Stimulated activated CD4-positive, alpha-beta T cell treated with anti-CD3 and anti-CD28 coated beads, Interleukin-15, amount 100 ng/mL, for 48 hours (primary cell): ENCODE data around the gene BAIAP3.
A peak's percentile ranks its signal among the peaks of the same experiment; 100 is the strongest.
"Not testable (repeated sequence)": the region's sequence is repeated elsewhere in the genome, so short reads cannot be mapped to it uniquely, and the experiment has no call there.

Experiments
- DNase-seq, 2 donors: peaks; one replicate each; pipeline ENCODE4 v3.0.0-alpha.2; 2020; ENCODE audit warnings: low read depth in 2 of 2

The BAIAP3 gene, protein sequence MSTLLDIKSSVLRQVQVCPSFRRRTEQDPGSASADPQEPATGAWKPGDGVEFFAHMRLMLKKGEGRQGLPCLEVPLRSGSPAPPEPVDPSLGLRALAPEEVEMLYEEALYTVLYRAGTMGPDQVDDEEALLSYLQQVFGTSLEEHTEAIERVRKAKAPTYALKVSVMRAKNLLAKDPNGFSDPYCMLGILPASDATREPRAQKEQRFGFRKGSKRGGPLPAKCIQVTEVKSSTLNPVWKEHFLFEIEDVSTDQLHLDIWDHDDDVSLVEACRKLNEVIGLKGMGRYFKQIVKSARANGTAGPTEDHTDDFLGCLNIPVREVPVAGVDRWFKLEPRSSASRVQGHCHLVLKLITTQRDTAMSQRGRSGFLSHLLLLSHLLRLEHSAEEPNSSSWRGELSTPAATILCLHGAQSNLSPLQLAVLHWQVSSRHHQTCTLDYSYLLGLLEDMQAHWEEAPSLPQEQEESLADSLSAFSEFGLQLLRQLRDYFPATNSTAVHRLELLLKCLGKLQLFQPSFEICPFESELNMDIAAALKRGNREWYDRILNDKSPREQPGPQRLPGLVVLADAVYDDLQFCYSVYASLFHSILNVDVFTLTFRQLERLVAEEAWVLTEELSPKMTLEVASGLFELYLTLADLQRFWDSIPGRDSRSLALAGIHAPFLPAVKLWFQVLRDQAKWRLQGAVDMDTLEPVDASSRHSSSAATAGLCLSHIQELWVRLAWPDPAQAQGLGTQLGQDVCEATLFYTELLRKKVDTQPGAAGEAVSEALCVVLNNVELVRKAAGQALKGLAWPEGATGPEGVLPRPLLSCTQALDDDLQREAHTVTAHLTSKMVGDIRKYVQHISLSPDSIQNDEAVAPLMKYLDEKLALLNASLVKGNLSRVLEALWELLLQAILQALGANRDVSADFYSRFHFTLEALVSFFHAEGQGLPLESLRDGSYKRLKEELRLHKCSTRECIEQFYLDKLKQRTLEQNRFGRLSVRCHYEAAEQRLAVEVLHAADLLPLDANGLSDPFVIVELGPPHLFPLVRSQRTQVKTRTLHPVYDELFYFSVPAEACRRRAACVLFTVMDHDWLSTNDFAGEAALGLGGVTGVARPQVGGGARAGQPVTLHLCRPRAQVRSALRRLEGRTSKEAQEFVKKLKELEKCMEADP

DNA sequence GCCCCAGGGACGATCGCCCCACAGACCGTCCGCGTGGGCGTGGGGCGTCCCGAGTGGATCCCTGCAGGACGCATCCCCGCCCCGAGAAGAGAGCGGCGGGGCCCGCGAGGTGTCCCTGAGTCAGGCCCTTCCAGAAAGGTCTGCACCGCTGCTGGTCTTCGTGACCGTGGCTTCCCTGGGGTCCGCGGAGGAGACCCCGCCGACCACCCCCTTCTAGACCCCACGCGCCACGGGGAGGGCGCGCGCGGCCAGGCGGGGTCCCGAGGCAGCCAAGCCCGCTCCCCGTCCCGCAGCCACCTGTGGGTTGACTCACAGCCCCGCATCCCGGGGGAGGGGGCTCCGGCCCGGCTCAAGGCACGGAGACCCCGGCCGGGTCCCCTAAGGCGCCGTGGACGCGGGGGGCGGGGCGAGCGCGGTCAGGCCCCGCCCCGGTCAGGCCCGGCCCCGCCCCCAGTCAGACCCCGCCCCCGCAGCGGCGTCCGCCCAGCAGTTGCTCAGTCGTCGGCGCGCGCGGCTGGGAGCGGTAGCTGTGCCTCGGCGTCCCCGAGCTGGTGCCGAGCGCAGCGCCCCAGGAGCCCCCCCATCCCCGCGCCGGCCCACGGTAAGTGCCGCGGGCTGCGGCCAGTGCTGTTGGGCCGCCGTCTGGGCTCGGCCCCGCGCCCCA, at the start of gene BAIAP3:
BAIAP3 (plus strand) TSS at position 497 of the 664 bp plus-strand sequence. CDS start 4,905 bp downstream, outside the sequence.
- peak in 1 of 2 donors; percentile 45 for DNase-seq

DNA sequence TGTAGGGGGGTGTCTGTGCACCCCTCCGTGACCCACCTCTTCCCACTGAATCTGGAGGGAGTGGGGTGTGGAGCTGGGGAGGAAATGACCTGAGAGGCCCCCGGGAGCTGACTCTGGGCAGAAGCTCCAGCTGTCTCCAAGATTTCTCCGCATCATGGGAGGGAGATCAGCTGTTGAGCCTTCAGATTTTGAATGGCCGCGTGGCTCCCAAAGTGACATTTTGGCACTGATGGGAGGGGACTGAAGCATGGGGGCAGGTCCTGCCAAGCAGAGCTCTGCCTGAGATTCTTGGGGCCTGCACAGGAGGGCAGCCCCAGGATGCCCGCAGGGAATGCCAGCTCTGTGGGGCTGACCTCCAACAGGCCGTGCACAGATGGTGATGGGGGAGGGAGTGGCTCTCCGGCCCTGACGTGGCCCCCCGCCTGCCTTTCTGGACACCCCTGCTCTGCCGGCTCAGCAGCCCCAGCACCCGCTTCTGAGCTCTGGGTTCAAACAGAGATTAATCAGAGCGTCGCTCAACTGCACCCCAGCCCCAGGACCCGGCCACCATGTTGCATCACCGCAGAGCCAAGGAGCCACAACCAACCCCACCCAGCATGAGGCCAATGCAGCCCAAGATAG, 49.3 kb upstream of the BAIAP3 start:
- no peak for DNase-seq

DNA sequence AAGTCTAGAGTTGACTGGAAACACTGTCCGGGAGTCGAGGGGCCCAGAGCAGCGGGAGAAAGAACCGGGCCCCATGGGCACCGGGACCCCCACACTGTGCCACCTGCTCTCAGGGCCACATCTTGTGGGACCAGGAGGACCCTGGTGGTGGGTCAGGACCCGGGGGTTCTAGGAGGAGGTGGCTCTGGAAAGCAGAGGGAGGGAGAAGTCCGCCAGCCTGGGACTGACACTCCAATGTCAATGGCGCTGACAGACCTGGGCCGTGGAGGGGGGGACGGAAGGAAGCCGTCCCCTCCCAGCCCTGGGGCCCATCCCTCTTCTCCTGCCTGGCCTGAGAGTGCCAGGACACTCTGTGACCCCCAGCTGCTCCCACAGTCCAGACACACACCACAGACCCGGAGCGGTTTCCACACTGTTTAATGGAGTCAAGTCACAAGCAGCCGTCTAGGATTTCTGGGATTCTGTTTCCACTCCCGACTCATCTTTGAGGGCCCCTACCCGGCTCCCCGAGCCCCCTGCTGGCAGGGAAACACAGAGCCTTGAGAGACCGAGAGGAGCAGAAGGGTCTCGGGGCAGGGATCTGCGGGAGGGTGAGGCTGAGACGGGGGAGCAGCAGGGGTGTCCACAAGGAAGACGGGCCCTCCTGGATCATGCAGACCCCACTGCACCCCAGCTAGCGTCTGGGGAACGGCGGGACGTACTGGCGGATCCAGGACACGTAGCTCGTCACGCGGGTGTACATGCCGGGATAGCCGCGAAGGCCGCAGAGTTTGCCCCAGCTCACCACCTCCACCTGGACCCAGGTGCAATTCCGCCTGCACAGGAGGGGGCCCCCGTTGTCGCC, 47.6 kb upstream of the BAIAP3 start:
- no peak for DNase-seq

DNA sequence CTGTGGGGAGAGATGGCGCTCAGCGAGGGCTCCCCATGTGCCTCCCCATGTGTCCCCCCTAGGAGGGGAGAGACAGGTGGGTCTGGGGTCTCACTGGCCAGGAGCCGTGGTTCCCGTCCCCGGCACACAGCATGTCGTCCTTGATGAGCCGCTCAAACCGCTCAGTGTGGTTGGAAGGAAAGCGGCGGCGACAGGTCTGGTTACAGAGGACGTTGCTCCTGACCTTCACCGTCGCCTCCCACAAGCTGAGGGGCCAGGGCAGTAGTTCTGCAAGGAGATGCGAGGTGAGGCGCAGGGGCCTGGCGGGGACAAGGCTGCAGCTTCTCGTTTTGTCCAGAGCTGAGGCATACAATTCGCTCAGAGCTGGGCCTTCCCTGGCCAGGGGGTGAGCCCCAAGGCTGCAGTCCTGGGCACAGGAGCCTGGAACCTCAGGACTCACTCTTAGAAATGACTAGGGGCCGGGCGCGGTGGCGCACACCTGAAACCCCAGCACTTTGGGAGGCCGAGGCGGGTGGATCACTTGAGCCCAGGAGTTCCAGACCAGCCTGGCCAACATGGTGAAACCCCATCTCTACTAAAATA, 46.8 kb upstream of the BAIAP3 start:
- DNase-seq = no peak

DNA sequence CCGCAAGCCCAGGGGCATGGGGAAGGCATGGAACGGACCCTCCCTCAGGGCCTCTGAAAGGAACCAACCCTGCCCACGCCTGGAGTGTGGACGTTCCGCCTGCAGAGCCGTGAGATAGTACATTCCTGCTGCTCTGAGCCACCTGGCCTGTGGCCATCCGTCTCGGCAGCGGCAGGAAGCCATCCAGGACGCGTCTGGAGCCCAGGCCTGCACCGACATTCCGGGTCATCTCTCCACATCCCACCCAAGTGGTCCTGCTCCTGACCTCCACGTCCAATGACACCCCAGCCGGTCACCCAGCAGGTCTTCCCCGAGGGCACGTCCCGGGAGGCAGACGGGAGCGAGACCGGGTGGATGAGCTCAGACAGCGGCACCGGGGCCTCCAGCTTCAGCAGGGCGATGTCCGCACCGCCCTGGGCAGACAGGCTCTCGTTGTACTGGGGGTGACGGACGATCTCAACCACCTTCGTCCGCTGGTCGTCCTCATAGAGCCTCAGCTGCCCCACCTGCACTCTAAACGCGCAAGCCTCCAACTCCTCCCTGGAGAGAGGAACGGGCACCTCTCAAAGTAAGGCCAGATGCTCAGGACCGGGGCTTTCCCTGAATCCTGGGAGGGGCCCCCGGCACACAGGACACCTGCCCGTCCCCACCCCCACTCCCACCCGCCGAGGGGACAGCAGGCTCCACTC, 45.3 kb upstream of the BAIAP3 start:
- no peak for DNase-seq

DNA sequence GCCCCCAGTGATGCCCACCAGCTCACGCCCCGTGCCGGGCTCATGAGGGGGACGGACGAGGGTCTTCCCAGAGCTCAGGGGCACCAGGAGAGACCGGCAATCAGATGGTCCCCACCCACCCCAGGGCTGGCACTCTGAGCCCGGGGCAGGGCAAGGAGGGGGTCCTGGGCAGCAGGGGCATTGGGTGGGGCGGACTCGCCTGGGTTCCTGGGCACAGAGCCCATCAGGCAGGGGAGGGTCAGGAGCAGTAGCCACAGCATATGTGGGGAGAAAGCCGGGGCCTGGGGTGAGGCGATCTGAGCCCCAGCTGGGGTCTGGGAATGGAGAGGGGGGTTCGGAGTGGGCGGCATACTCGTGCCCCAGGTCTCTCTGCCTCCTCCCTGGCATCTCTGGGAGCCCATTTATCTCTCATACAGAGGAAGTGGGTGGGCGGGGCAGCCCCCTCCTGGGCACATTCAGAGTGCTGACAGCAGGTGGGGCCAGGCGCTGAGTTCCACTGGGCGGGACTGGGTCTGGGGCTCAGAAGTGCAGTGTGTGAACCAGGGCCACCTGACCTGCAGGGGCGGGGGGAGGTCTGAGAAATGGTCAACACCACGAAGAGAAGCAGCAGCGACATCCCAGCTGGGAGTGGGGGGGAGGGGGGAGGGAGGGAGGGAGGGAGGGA, 44.5 kb upstream of the BAIAP3 start:
- no peak for DNase-seq

DNA sequence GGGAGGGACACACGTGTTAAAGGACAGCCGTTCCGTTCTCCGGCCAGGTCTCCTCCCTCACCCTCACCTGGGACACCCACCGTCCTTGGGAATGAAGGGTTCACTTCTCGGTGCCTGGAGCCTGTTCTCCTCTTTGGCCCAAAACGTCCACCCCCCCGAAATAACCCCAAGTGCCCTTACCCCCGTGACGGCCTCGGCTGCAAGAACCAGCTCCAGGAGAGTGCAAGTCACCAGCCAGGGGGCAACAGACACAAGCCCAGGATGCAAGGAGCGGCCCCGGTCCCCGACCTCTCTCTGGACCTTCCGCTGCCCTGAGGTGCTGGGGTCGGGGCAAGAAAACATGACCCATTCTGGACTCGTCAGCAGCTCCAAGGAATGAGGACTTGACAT, 44.0 kb upstream of the BAIAP3 start:
- no peak for DNase-seq

DNA sequence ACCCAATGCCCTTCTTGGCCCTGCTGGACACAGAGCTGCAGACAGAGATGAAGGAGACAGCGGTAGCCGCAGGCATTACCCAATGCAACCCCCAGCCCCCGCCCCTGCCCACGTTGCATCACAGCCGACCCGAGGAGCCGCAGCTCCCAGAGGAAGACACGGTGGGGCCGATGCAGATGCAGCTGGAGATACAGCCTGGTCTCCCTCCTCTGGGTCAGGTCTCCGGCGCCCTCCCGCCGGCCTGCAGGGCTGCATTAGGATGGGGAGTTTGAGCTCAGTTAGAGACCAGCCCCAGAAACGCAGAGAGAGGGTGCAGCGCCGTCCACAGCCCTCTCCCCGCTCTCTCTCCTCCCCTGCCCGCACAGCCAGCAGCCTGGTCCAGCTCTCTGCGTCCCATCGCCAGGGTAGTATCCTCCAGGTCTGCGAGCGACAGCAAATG, 43.4 kb upstream of the BAIAP3 start:
- DNase-seq = no peak

DNA sequence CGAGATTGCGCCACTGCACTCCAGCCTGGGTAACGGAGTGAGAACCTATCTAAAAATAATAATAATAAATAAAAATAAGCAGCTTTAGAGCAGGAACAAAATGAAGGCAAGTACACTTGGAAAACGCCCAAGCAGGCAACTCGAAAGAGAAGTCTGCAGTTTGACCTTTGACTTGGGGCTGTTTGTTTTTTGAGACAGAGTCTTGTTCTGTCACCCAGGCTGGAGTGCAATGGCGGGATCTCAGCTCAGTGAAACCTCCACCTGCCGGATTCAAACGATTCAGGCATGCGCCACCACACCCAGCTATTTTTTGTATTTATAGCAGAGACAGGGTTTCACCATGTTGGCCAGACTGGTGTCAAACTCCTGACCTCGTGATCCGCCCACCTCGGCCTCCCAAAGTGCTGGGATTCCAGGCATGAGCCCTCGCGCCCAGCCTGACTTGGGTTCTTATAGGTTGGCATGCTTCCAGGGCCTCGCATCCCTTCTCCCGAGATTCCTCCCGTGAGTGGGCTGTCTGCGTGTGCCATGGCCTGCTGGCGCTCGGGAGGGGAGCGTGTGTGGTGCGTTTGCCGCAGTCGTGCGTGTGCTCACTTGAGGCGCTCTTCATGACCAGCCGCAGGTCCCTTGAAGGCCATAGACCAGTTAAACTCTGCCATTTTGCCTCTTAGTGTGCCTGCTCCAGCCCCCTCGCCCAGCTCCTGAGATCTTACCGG, 42.4 kb upstream of the BAIAP3 start:
- DNase-seq = no peak

DNA sequence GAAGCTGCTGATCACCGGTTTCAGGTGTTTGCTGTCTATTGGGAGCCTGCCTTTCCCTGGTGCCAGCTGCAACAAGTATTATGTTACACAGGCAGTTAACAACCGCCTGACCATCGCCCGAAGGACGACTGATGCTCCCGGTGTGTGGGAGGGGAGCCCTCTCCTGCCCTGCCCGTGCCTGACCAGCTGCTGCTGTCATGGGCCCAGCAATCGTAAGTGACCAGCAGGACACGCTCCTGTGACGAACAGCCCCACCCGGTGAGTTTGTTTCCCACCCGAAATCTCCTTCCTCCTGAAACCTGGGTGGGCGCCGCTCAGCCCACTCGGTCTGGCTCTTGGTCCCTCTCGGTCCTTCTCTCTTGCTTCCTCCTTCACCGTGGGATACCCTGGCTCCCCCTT, 41.9 kb upstream of the BAIAP3 start:
- no peak for DNase-seq

DNA sequence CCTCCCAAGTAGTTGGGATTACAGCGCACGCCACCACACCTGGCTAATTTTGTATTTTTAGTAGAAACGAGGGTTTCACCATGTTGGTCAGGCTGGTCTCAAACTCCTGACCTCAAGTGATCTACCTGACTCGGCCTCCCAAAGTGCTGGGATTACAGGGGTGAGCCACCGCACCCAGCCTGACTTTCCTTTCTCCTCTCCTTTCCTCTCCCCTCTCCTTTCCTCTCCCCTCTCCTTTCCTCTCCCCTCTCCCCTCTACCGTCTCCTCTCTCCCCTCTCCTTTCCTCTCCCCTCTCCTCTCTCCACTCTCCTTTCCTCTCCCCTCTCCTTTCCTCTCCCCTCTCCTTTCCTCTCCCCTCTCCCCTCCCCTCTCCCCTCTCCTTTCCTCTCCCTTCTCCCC, 41.2 kb upstream of the BAIAP3 start:
- not testable (repeated sequence) for DNase-seq

DNA sequence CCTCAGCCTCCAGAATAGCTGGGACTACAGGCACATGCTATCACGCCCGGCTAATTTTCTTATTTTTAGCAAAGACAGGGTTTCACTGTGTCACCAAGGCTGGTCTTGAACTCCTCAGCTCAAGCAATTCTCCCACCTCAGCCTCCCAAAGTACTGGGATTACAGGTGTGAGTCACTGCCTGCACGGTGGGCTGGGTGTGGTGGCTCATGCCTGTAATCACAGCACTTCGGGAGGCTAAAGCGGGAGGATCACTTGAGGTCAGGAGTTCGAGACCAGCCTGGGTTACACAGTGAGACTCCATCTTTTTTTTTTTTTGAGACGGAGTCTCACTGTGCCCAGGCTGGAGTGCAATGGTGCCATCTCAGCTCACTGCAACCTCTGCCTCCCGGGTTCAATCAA, 40.6 kb upstream of the BAIAP3 start:
- DNase-seq = not testable (repeated sequence)

DNA sequence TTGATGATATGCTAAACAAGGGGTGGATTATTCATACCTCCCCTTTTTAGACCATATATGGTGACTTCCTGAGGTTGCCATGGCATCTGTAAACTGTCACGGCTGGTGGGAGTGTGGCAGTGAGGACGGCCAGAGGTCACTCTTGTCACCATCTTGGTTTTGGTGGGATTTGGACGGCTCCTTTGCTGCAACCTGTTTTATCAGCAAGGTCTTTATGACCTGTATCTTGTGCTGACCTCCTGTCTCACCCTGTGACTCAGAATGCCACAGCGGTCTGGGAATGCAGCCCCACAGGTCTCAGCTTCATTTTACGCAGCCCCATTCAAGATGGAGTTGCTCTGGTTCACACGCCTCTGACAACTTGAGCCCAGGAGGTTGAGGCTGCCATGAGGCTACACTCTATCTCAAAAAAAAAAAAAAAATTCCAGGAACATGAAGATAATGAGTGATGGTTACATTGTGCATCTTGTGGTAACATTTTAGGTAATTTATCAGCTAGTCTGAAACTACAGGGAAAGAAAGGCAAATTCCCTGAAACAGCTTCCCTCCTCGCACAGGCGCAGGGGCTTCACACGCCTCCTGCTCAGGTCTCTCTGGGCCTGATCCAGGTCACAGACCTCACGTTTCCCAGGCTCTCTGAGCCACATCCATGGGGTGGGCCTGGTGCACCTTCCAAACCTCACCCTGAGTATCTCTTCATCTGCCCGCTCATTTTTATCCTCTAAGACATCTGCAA, 39.4 kb upstream of the BAIAP3 start:
- no peak for DNase-seq

DNA sequence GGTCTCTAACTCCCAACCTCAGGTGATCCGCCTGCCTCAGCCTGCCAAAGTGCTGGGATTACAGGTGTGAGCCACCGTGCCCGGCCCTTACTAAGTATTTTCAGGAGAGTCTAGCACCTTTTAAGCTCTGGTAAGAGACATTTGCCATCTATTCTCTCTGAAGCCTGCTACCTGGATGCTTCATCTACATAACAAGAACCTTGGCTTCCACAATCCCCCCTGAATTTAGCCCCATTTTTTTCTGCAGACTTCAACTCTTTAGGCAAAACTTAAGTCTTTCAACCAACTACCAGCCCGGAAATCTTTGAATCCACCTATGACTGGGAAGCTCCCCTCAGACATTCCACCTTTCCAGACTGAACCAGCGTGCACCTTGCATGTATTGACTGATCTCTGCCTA, 38.0 kb upstream of the BAIAP3 start:
- no peak for DNase-seq

DNA sequence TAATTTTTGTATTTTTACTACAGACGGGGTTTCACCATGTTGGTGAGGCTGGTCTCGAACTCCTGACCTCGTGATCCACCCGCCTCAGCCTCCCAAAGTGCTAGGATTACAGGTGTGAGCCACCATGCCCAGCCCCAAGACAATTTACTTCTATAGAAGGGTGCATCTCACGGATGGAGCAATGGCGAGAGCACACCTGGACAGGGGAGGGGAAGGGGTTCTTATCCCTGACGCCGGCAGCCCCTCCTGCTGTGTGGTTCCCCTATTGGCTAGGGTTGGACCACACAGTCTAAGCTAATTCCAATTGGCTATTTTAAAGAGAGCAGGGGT, 36.8 kb upstream of the BAIAP3 start:
- DNase-seq = not testable (repeated sequence)

DNA sequence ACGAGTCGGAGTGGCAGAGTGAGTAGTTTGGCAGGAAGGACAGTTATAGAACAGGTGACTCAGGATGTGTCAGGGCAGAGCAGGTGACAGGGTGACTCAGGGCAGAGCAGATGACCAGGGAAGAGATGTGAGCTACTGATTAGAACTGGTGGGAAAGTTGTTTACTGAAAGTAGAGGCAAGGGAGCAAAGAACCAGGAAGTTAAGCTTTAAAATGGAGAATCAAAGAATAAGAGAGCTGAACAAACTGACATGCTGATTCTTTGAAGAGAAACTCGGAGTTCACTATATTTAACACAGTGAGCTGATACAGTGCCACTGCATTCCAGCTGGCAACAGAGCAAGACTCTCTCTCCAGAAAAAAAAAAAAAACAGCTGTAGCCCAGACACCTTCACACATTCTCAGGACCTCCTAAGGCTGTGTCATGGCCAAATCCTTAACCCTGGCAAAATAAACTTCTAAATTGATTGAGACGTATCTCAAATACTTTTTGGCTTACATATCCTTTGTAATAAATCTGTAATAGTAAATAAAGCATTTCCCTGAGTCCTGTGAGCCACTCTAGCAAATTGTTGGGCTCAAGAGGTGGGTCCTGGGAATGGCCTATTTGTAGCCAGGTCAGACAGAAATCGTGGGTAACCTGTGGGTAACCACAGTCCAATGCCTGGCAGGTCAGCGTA, 36.3 kb upstream of the BAIAP3 start:
- DNase-seq = peak in 1 of 2 donors; percentile 39

DNA sequence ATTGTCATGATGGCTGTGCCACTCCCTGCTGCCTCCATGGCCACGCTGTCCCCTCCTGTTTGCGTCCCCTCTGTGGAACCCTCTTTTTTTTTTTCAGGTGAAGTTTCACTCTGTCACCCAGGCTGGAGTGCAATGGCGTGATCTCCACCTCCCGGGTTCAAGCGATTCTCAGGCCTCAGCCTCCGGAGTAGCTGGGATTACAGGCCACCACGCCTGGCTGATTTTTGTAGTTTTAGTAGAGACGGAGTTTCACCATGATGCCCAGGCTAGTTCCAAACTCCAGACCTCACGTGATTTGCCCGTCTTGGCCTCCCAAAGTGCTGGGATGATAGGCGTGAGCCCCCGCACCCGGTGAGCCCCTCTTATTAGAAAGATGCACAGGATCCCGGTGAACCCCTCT, 35.0 kb upstream of the BAIAP3 start:
- DNase-seq = no peak
